DMS 273 treated with DMSO at 0.1 percent for 48 hours (cell line): ENCODE data around the gene COX7B2.

ENCODE experiments used
- DNase-seq: peaks from one replicate; lab custom pipeline; 2025; lab: John Stamatoyannopoulos, UW

Gene COX7B2

DNA sequence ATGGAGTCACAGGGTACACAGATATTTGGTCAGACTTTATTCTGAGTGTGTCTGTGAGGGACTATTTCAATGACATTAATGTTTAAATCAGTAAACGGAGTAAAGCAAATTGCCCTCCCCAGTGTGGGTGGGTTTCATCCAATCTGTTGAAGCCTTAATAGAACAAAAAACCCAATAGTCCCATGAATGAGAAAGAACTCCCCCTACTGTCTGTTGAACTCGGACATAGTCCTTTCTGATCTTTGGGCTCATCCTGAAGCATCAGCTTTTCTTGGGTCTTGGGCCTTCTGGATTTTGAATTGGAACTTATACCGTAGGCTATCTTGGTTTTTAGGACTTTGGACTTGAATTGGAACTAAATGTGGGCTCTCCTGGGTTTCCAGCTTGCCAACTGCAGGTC lies 193.6 kb downstream of the COX7B2 start:
- DNase-seq: no peak

DNA sequence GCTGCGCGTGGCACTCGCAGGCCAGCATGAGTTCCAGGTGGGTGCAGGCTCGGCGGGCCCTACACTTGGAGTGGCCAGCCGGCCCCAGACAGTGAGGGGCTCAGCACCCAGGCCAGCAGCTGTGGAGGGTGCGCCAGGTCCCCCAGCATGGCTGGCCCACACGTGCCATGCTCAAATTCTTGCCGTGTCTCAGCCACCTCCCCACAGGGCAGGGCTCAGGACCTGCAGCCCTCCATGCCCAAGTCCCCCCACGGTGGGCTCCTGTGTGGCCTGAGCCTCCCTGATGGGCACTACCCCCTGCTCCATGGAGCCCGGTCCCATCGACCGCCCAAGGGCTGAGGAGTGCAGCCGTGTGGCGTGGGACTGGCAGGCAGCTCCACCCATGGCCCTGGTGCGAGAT lies 210.2 kb downstream of the COX7B2 start:
- no peak for DNase-seq
